Superior temporal gyrus (tissue), 1 donor: ENCODE results near the gene MIF.
"Not testable (repeated sequence)": the region's sequence is repeated elsewhere in the genome, so short reads cannot be mapped to it uniquely, and the experiment has no call there.

ENCODE experiments used
- DNase-seq: peaks from one replicate; pipeline ENCODE4 v3.0.0-alpha.2; 2016; ENCODE audit errors: extremely low spot score

Gene MIF

GRCh38 chr22:23877566-23877965 lies 16.6 kb upstream of the MIF start:
- DNase-seq, result no peak

GRCh38 chr22:23878219-23878618 lies 16.0 kb upstream of the MIF start:
- DNase-seq, result no peak

GRCh38 chr22:23882370-23882769 lies 11.8 kb upstream of the MIF start:
- DNase-seq, result no peak

- no peak for DNase-seq
Measured at GRCh38 chr22:23883658-23884057, 10.5 kb upstream of the MIF start.

- no peak for DNase-seq
Measured at GRCh38 chr22:23884140-23884539, 10.0 kb upstream of the MIF start.

- DNase-seq, result peak; percentile 79
Measured at GRCh38 chr22:23888615-23889401, 5.4 kb upstream of the MIF start.

GRCh38 chr22:23889620-23890019 lies 4.6 kb upstream of the MIF start:
- DNase-seq, result no peak

- DNase-seq, result no peak
Measured at GRCh38 chr22:23891726-23892125, 2.5 kb upstream of the MIF start.

GRCh38 chr22:23892130-23892529 lies 2.1 kb upstream of the MIF start:
- no peak for DNase-seq

GRCh38 chr22:23892706-23893105 lies 1.5 kb upstream of the MIF start:
- no peak for DNase-seq

GRCh38 chr22:23893121-23893944 lies 850 bp upstream of the MIF start:
- no peak for DNase-seq

GRCh38 chr22:23894710-23895598 lies 771 bp downstream of the MIF start:
- DNase-seq, result peak; percentile 47

- DNase-seq, result no peak
Measured at GRCh38 chr22:23895599-23896144, 1.5 kb downstream of the MIF start.

- DNase-seq, result no peak
Measured at GRCh38 chr22:23896166-23896522, 2.0 kb downstream of the MIF start.

GRCh38 chr22:23896523-23897186 lies 2.5 kb downstream of the MIF start:
- no peak for DNase-seq

- no peak for DNase-seq
Measured at GRCh38 chr22:23897320-23897719, 3.1 kb downstream of the MIF start.

GRCh38 chr22:23898006-23898974 lies 4.1 kb downstream of the MIF start:
- DNase-seq, result peak; percentile 55

GRCh38 chr22:23899042-23899745 lies 5.0 kb downstream of the MIF start:
- DNase-seq, result peak; percentile 34

- DNase-seq, result not testable (repeated sequence)
Measured at GRCh38 chr22:23900227-23900626, 6.0 kb downstream of the MIF start.
